ENCODE measurements around the gene FIBCD1.
A peak's percentile ranks its signal among the peaks of the same experiment; 100 is the strongest.

Gene FIBCD1, protein sequence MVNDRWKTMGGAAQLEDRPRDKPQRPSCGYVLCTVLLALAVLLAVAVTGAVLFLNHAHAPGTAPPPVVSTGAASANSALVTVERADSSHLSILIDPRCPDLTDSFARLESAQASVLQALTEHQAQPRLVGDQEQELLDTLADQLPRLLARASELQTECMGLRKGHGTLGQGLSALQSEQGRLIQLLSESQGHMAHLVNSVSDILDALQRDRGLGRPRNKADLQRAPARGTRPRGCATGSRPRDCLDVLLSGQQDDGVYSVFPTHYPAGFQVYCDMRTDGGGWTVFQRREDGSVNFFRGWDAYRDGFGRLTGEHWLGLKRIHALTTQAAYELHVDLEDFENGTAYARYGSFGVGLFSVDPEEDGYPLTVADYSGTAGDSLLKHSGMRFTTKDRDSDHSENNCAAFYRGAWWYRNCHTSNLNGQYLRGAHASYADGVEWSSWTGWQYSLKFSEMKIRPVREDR

DNA sequence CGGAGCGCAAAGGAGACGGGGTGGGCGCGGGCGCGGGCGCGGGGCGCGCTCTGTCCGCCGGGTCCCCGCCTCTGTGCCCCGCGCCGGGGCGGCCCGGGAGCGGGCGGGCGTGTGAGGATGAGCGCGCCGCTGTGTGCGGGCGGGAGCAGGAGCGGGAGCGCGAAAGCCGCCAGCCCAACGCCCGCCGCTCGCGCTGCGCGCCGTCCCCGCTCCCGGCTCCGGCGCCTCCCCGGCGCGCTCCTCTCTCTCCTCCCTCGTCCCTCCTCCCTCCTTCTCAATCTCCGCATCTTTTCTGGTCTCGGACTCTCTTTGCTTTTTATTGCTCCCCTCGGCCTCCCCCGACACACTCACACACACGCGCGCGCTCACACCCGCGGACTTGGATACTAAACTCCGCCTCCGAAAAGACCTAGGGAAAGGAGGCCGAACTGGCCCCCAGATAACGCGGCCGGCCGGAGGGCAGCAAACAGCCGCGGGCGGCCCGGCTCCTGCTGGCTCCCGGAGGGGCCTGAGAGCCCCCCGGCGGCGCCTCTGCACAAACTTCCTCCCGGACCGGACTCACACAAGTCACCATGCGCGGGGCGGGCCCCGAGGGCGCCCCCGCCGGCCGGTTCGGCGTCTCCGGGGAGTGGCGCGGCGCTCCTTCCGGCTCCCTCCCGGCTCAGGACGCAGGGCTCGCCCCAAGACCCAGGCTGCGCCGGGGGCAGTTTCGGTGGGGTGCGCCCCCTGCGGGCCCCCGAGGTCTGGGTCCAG lies at the start of gene FIBCD1:
Gene FIBCD1 (minus strand): TSS at position 596 of the 753 bp plus-strand sequence. CDS start 640 bp downstream, outside the sequence.
- peak within 1 kb of the TSS; percentile 68 for H3K4me3 ChIP-seq (ENCODE audit: low read depth, low read length)
- TF ChIP-seq, protein P1, sequence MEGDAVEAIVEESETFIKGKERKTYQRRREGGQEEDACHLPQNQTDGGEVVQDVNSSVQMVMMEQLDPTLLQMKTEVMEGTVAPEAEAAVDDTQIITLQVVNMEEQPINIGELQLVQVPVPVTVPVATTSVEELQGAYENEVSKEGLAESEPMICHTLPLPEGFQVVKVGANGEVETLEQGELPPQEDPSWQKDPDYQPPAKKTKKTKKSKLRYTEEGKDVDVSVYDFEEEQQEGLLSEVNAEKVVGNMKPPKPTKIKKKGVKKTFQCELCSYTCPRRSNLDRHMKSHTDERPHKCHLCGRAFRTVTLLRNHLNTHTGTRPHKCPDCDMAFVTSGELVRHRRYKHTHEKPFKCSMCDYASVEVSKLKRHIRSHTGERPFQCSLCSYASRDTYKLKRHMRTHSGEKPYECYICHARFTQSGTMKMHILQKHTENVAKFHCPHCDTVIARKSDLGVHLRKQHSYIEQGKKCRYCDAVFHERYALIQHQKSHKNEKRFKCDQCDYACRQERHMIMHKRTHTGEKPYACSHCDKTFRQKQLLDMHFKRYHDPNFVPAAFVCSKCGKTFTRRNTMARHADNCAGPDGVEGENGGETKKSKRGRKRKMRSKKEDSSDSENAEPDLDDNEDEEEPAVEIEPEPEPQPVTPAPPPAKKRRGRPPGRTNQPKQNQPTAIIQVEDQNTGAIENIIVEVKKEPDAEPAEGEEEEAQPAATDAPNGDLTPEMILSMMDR (IDR thresholded peaks at IDR 0.05; ENCODE audit: low read depth, low read length): peak; percentile 42

DNA sequence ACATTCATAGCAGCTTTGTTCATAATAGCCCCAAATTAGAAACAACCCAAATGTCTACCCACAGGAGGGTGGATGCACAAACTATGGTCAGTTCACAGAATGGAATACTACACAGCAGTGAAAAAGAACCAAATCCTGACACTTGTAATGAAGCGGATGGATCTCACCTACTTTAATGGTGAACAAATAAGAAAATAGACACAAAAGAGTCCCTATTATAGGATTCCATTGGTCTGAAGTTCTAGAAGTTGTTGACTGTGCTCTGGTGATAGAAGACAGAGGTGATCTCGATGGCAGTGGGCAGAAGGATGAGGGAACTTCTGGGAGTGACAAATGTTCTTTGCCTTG lies 49.3 kb upstream of the FIBCD1 start:
- TF ChIP-seq, protein P1 (IDR thresholded peaks at IDR 0.05; ENCODE audit: low read depth, low read length): no peak
- no peak overlapping the region for H3K4me3 ChIP-seq (ENCODE audit: low read depth, low read length)

DNA sequence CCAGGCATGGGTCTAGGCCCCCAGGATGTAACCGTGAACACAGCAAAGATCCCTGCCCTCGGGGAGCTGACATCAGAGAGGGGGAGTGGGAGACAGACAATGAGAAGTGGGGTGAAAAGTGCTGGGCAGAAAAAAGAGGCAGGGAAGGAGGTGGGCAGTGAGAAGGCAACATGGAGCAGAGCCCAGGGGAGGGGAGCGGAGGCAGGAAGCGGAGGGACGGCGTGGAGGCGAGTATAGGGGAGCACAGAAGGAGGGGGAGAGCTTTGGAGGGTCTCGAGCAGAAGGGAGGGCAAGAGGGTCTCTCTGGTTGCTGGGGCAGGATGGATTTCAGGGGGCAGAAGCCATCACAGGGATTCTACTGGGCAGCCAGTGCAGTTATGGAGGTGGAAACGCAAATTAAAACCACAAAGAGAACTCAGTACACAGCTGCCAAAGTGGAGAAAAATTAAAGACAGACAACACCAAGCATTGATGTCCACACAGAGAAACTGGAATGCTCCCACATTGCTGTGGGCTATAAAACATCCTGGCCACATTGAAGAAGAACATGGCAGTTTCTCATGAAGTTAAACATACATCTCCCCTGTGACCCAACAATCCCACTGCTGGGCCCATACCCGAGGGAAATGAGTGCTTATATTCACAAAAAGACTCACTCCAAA lies 48.8 kb upstream of the FIBCD1 start:
- TF ChIP-seq, protein P1 (IDR thresholded peaks at IDR 0.05; ENCODE audit: low read depth, low read length): no peak
- no peak overlapping the region for H3K4me3 ChIP-seq (ENCODE audit: low read depth, low read length)

DNA sequence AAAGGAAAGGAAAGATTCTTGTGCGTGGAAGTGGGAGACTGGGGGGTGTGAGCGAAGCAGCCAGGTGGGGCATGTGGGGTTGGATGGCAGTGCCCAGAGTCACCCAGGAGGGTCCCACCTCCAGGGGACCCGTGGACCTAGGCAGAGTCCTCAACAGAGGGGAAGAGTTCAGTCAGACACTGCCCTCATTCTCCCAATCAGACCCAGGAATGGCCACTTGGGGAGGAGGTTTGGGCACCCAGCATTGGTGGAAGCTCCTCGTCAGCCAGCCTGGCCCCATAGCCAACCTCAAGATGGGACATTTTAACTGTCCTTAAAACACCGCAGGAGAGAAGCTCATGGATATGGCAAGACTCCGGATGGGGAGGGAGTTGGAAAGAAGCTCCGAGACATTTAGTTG lies 48.0 kb upstream of the FIBCD1 start:
- H3K4me3 ChIP-seq (ENCODE audit: low read depth, low read length): no peak overlapping the region
- TF ChIP-seq, protein P1 (IDR thresholded peaks at IDR 0.05; ENCODE audit: low read depth, low read length): no peak

DNA sequence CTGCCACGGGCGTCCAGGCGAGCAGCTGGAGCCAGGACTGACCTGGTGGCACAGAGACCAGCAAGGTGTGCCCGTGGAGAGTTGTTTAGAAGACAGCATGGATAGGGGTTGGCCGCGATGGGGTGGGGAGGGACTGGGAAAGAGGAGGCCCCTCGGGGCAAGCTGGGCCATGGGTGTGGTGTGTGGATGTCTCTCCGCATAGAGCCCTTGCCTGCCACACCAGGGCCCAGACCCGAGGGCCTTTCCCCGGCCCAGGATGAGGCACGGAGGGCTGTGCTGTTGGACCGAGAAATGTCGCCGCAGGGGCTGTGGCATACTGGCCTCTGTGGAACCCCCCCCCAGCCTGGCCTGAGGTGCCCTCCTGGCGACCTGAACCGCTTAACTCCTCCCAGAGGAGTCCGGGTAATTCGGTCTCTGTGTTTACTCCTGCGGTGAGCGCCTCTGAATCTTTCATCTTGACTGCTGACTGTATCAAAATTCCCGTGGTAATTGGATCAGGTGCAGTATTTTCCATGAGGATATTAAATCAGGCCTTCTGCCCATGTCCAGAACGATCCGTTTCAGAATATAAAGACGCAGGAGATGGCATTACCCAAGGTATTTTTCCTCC lies 47.4 kb upstream of the FIBCD1 start:
- TF ChIP-seq, protein P1 (IDR thresholded peaks at IDR 0.05; ENCODE audit: low read depth, low read length): no peak

DNA sequence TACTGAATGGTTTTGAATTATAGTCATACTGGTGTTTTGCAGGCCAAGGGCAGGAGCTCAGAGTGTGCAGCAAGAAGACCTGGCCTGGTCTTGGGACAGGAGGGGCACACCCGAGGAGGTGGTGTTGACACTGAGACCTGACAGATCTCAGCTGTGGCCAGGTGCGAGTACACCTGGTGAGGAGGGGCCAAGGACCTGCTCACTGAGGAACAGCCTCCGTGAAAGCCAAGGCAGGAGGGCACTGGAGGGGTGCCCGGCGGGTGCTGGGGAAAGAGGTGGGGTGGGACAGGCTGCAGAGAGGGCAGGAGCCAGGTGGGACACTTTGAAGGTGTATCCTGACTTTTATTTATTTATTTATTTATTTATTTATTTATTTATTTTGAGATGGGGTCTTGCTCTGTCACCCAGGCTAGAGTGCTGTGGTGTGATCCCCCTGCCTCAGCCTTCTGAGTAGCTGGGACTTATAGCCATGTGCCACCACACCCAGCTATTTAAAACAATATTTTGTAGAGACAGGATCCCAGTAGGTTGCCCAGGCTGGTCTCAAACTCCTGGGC lies 46.6 kb upstream of the FIBCD1 start:
- TF ChIP-seq, protein P1 (IDR thresholded peaks at IDR 0.05; ENCODE audit: low read depth, low read length): no peak
- no peak overlapping the region for H3K4me3 ChIP-seq (ENCODE audit: low read depth, low read length)

More for the DNA sequence above, 47.4 kb upstream of the FIBCD1 start:
- no peak overlapping the region for H3K4me3 ChIP-seq (ENCODE audit: low read depth, low read length)

Data from WI38 (cell line).